Measurements from ENCODE around the gene METTL24. TPM values are rescaled to one million over a fixed set of nuclear protein-coding genes. Genes with fewer than 3 reads are reported as not detected.

METTL24 gene
- total RNA-seq, 2 donors from 2014 or later = not detected

- H3K27ac Mint-ChIP-seq = no peak overlapping the region
- H3K36me3 Mint-ChIP-seq = no peaks in the 10 kb centered on the region
- ATAC-seq (no peak), DNase-seq (ENCODE audit: low spot score in 2 of 2) (no peak)
- no peaks in the 10 kb centered on the region for H3K9me3 Mint-ChIP-seq
Measured at GRCh38 chr6:110327391-110327790, 30.8 kb downstream of the METTL24 start.

GRCh38 chr6:110326609-110327008 lies 31.5 kb downstream of the METTL24 start:
- Mint-ChIP-seq H3K36me3 (no peaks in the 10 kb centered on the region), H3K27ac (no peak overlapping the region), H3K9me3 (no peaks in the 10 kb centered on the region)
- DNase-seq (ENCODE audit: low spot score in 2 of 2) (no peak), ATAC-seq (no peak)

- no peaks in the 10 kb centered on the region for H3K36me3 Mint-ChIP-seq
- ATAC-seq (no peak), DNase-seq (ENCODE audit: low spot score in 2 of 2) (no peak)
- no peaks in the 10 kb centered on the region for H3K9me3 Mint-ChIP-seq
- H3K27ac Mint-ChIP-seq = peak overlapping the region in 1 of 2 donors; percentile 19
Measured at GRCh38 chr6:110326057-110326456, 32.1 kb downstream of the METTL24 start.

- DNase-seq (ENCODE audit: low spot score in 2 of 2) = no peak
- no peak for ATAC-seq
- Mint-ChIP-seq H3K36me3 (no peaks in the 10 kb centered on the region), H3K9me3 (no peaks in the 10 kb centered on the region), H3K27ac (no peak overlapping the region)
Measured at GRCh38 chr6:110325197-110325596, 33.0 kb downstream of the METTL24 start.

GRCh38 chr6:110324548-110324947 lies 33.6 kb downstream of the METTL24 start:
- Mint-ChIP-seq H3K36me3 (no peaks in the 10 kb centered on the region), H3K27ac (no peak overlapping the region), H3K9me3 (no peaks in the 10 kb centered on the region)
- DNase-seq (ENCODE audit: low spot score in 2 of 2) (no peak), ATAC-seq (no peak)

- DNase-seq (ENCODE audit: low spot score in 2 of 2) (no peak), ATAC-seq (no peak)
- H3K9me3 Mint-ChIP-seq = no peaks in the 10 kb centered on the region
- H3K27ac Mint-ChIP-seq = no peak overlapping the region
- H3K36me3 Mint-ChIP-seq = no peaks in the 10 kb centered on the region
Measured at GRCh38 chr6:110323258-110323657, 34.9 kb downstream of the METTL24 start.

GRCh38 chr6:110322874-110323242 lies 35.3 kb downstream of the METTL24 start:
- no peaks in the 10 kb centered on the region for H3K36me3 Mint-ChIP-seq
- no peak for ATAC-seq
- no peaks in the 10 kb centered on the region for H3K9me3 Mint-ChIP-seq
- no peak overlapping the region for H3K27ac Mint-ChIP-seq
- no peak for DNase-seq (ENCODE audit: low spot score in 2 of 2)

- Mint-ChIP-seq H3K36me3 (no peaks in the 10 kb centered on the region), H3K27ac (no peak overlapping the region), H3K9me3 (no peaks in the 10 kb centered on the region)
- DNase-seq (ENCODE audit: low spot score in 2 of 2) (no peak), ATAC-seq (no peak)
Measured at GRCh38 chr6:110322151-110322873, 35.8 kb downstream of the METTL24 start.

GRCh38 chr6:110320307-110320706 lies 37.8 kb downstream of the METTL24 start:
- ATAC-seq = no peak
- Mint-ChIP-seq H3K27ac (no peak overlapping the region), H3K36me3 (no peaks in the 10 kb centered on the region), H3K9me3 (no peaks in the 10 kb centered on the region)
- DNase-seq (ENCODE audit: low spot score in 2 of 2) = no peak

- no peak for DNase-seq (ENCODE audit: low spot score in 2 of 2)
- ATAC-seq = no peak
Measured at GRCh38 chr6:110319843-110320242, 38.3 kb downstream of the METTL24 start.

GRCh38 chr6:110319381-110319780 lies 38.8 kb downstream of the METTL24 start:
- DNase-seq (ENCODE audit: low spot score in 2 of 2) (no peak), ATAC-seq (no peak)
- Mint-ChIP-seq H3K36me3 (no peaks in the 10 kb centered on the region), H3K9me3 (no peaks in the 10 kb centered on the region), H3K27ac (no peak overlapping the region)

More at GRCh38 chr6:110319843-110320242, 38.3 kb downstream of the METTL24 start:
- H3K9me3 Mint-ChIP-seq = no peaks in the 10 kb centered on the region
- H3K27ac Mint-ChIP-seq = no peak overlapping the region
- H3K36me3 Mint-ChIP-seq = no peaks in the 10 kb centered on the region

- DNase-seq (ENCODE audit: low spot score in 2 of 2) (no peak), ATAC-seq (no peak)
- no peak overlapping the region for H3K27ac Mint-ChIP-seq
- H3K9me3 Mint-ChIP-seq = no peaks in the 10 kb centered on the region
- no peaks in the 10 kb centered on the region for H3K36me3 Mint-ChIP-seq
Measured at GRCh38 chr6:110318971-110319370, 39.2 kb downstream of the METTL24 start.

- Mint-ChIP-seq H3K9me3 (no peaks in the 10 kb centered on the region), H3K27ac (no peak overlapping the region), H3K36me3 (no peaks in the 10 kb centered on the region)
- no peak for DNase-seq (ENCODE audit: low spot score in 2 of 2)
- no peak for ATAC-seq
Measured at GRCh38 chr6:110317646-110318045, 40.5 kb downstream of the METTL24 start.

GRCh38 chr6:110317189-110317588 lies 41.0 kb downstream of the METTL24 start:
- DNase-seq (ENCODE audit: low spot score in 2 of 2) = no peak
- H3K9me3 Mint-ChIP-seq = no peaks in the 10 kb centered on the region
- no peak for ATAC-seq

GRCh38 chr6:110315869-110316398 lies 42.2 kb downstream of the METTL24 start:
- no peaks in the 10 kb centered on the region for H3K36me3 Mint-ChIP-seq
- no peak for DNase-seq (ENCODE audit: low spot score in 2 of 2)
- H3K27ac Mint-ChIP-seq = peak overlapping the region in 1 of 2 donors; percentile 38
- no peak for ATAC-seq
- no peaks in the 10 kb centered on the region for H3K9me3 Mint-ChIP-seq

More at GRCh38 chr6:110317189-110317588, 41.0 kb downstream of the METTL24 start:
- no peaks in the 10 kb centered on the region for H3K36me3 Mint-ChIP-seq
- H3K27ac Mint-ChIP-seq = no peak overlapping the region

- Mint-ChIP-seq H3K27ac (no peak overlapping the region), H3K9me3 (no peaks in the 10 kb centered on the region), H3K36me3 (no peaks in the 10 kb centered on the region)
- no peak for ATAC-seq
- no peak for DNase-seq (ENCODE audit: low spot score in 2 of 2)
Measured at GRCh38 chr6:110315207-110315868, 42.8 kb downstream of the METTL24 start.

GRCh38 chr6:110310861-110311446 lies 47.2 kb downstream of the METTL24 start:
- DNase-seq (ENCODE audit: low spot score in 2 of 2) (no peak), ATAC-seq (no peak)
- H3K27ac Mint-ChIP-seq = no peak overlapping the region
- no peaks in the 10 kb centered on the region for H3K36me3 Mint-ChIP-seq
- H3K9me3 Mint-ChIP-seq = no peaks in the 10 kb centered on the region
